SKM-1 (cell line): ENCODE data around the gene PTK6.

Source experiments
- DNase-seq: peaks from one replicate; lab custom pipeline; 2025; ENCODE audit not compliant: unreplicated experiment; lab: John Stamatoyannopoulos, UW

The PTK6 gene

DNA sequence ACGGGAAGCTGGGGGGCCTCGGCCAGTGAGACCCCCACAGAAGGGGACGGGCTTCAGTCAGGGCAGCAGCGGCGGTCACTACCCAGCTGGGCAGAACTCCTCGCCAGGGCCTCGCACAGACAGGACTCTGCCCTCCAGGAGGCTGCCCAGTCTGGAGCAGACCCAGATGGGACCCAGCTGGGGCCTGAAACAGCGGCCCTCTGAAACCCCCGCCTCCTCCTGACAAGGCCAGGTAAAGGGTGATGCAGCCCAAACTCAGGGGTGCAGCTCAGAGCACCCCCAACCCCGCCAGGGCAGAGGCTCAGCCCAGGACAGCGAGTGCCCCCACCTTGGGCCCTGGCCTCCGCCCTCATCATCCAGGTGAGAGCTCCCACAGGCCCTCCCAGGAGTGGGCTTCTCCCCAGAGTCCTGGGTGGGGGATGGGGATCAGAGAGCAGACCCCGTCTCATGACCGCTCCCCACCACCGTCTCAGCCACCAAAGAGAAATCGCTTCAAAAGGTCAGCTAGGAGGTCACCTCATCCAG is 40.5 kb downstream of the PTK6 start:
- DNase-seq = no peak

- DNase-seq = no peak
Measured at GRCh38 chr20:63495741-63496595, 41.2 kb downstream of the PTK6 start.

DNA sequence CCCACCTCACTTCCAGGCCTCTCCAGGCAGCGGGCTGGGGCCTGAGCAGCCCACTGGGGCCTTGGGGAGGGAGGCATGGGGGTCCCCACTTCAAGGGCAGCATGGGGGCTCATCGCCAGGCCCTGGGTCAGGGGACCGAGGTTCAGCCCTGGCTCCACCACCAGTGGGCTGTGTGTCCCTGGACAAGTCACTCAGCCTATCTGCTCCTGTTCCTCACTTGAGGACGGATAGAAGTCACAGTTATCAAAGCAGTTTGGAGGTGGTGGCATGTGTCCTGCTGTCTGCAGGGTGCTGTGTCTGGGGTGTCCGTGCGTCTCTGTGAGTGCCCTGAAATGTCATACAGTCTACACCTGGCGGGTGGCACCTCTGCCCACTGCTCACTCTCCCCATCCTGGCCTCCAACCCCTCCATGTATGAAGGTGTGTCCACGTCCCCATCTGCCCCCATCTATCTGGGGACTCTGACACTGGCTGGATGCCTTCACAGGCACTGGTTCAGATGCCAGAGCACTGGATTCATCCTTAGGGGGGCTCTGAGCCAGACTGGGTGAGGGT is 41.9 kb downstream of the PTK6 start:
- no peak for DNase-seq

DNA sequence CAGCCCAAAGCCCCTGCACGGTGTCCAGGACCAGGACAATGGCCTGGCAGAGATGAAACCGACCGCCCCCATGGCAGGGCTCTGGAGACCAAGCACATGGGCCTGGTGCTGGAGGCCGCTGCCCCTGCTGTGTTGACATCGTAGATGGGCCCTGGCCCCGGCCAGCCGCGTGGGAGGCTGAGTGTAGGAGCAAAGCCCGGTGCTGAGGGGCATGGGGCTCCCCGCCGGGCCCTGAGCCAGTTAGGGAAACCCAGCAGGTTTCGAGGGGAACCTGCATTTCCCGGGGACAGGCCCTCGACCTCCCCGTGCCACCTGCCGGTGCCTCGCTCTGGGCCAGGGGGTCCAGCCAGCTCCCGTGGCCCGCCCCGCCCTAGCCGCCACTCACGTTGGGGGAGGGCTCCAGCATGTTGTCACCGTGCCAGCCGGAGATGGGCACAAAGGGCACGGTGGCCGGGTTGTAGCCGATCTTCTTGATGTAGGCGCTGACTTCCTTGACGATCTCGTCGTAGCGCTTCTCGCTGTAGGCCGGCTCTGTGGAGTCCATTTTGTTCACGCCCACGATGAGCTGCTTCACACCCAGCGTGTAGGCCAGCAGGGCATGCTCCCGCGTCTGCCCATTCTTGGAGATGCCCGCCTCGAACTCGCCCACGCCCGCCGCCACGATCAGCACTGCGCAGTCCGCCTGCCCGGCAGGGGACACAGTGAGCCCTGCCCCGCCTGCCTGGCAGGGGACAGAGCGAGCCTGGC is 42.6 kb downstream of the PTK6 start:
- DNase-seq = no peak

DNA sequence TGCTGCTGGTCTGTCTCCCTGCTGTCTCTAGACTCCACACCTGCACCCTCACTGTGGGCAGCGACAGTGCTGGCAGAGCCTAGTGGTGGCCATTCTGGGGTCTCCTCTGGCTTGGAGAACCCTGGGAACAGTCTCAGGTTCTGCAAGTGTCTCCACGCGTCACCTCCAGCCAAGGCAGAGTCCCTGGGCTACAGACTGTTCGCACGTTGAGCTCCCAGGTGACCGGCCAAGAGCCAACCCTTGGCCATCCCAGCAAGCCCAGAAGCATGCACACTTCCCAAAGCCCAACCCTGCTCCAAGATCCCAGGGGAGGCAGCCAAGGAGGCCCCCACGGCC is 43.1 kb downstream of the PTK6 start:
- DNase-seq = no peak

- no peak for DNase-seq
Measured at GRCh38 chr20:63493563-63494020, 43.6 kb downstream of the PTK6 start.

DNA sequence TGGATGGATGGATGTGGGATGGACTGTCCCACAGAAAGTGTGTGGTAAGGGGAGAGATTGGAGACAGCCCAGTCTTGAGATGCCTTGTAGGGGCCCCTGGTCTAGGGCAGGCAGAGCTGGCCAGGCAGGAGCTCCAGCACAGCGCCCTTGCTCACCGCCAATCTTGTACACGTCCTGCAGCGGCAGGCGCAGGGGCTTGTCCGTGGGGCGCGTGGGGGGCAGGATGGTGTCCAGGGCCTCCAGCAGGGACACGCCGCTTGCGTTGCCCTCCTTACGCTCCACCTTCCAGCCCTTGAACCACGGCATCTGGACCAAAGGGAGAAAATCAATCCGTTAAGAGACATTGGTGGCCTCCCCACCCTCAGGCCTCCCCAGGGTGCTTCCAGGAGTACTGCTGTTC is 44.2 kb downstream of the PTK6 start:
- no peak for DNase-seq

GRCh38 chr20:63492518-63492917 is 44.7 kb downstream of the PTK6 start:
- DNase-seq = no peak

- no peak for DNase-seq
Measured at GRCh38 chr20:63491635-63492230, 45.4 kb downstream of the PTK6 start.

DNA sequence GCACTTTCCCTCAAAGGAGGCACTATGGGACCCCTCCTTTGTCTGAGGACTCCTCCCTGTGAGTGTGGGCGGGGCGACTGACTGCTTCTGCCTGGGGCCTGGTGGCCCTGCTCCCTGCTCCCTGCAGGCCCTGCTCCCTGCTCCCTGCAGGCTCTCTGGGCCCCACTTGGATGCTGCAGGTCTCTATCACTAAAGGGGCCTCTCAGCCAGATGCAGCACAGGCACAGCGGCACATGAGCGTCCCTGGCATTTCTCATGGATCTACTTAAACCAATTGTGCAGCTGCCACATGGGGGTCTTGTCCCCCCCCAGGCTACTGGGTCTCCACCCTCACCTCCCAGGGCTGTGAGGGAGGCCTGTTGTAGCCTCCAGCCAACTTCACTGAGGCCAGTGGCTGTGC is 46.1 kb downstream of the PTK6 start:
- no peak for DNase-seq

DNA sequence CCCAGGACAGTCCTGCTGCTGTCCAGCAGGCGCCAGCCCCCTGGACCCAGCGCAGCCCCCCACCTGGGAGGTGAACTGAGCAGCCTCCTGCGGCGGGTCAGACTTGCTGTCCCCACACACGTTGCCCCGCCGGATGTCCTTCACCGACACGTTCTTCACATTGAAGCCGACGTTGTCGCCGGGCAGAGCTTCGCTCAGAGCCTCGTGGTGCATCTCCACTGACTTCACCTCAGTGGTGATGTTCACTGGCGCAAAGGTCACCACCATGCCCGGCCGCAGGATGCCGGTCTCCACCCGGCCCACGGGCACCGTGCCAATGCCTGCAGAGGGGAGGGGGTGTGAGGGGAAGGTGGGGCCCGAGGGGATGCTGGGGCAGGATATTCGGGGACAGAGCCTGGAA is 46.8 kb downstream of the PTK6 start:
- no peak for DNase-seq

- no peak for DNase-seq
Measured at GRCh38 chr20:63488315-63489251, 48.6 kb downstream of the PTK6 start.

GRCh38 chr20:63487781-63488241 is 49.4 kb downstream of the PTK6 start:
- DNase-seq = no peak

GRCh38 chr20:63487116-63487764 is 49.9 kb downstream of the PTK6 start:
- DNase-seq = no peak

GRCh38 chr20:63486300-63486855 is 50.8 kb downstream of the PTK6 start:
- no peak for DNase-seq

DNA sequence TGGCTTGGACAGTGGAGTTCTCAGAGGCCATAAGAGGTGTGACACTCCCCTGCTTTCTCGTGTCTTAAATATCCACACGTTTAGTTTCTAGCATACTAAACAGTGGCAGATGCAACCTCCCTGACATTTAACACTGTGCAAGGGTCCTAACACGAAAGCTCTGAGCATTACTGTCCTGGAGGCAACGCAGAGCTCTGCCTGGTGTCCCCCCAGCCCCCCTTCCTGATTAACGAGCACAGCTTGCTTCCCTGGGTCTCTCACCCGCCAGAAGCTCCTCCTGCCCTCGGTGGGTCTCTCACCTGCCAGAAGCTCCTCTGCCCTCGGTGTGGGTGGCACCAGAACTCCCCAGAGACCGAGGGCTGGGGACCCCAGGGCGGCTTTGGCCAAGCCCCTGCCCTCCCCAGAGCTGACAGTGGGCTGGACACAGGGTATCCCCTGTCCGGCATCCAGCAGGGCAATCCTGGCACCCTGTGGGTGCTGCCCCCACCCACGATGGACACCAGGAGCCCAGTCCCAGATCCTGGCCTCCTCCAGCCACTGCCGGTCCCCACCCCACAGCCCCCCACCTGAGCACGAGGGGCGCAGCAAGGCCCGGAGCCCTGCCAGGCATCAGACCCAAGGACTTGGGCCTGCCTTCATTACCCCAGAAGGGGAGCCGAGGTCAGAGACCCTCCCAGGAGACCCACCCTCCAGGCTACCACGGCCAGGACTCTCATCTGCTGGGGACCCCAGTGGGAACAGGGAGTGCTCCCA is 52.3 kb downstream of the PTK6 start:
- no peak for DNase-seq

DNA sequence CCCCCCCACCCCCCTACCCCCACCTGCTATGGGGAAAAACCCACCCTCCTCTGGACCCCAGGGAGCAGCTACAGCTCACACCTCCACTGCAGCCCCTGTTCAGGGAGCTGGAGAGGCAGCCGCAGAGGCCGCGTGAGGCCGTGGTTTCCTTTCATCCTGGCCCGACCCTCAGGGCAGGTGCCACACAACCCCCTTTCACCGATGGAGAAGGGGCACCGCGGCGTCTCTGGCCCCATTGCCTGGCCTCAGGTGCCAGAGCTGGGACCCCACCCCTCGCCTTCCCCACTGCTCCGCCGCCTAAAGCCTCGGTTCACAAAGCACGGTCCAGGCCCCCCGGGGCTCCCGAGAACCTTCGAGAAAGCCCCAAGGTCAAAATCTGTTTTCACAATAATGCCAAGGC is 52.9 kb downstream of the PTK6 start:
- DNase-seq = no peak

- DNase-seq = no peak
Measured at GRCh38 chr20:63483834-63484233, 53.3 kb downstream of the PTK6 start.
